Kidney tubule cell (primary cell): ENCODE measurements around the gene TRAPPC2.
"Not testable (repeated sequence)": the region's sequence is repeated elsewhere in the genome, so short reads cannot be mapped to it uniquely, and the experiment has no call there.

Source experiments
- DNase-seq: peaks from one replicate; pipeline ENCODE4 v3.0.0-alpha.2; 2018; ENCODE audit warnings: low spot score

The TRAPPC2 gene

DNA sequence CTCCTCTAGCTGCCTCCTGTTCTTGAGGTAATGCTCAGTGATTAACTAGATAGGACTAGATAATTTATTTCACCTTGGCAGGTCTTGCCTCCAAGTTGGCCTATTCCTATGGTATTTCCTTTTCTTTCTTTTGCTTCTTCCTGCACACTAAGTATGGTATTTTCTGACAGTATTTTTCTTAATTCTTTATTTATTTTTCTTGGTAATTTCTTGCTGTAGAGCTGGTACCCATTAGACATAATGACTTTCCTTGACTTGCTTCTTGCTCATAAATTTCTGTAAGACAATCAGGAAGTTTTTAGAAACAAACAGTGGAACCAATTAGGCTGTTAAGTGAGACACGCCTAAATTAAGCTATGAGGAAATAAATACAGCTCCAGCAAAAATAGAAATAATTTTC, 36.0 kb downstream of the TRAPPC2 start:
- no peak for DNase-seq

DNA sequence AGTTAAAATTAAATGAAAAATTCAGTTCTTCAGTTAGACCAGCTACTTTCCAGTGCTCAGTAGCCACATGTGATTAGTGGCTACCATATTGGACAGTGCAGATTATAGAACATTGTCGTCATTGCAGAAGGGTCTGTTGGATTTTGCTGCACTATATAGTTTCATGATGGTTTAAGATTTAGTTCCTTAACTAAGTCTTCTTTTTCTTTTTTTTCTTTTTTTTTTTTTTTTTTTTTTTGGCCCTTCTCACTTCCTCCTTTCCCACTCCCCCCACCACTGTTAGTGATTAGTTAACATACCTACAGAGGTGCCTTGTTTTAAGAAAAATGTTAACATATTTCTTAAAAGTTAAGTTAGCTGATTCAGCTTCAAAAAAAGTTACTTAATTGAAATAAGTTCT, 36.4 kb downstream of the TRAPPC2 start:
- no peak for DNase-seq

- no peak for DNase-seq
Observed at GRCh38 chrX:13697455-13697854, 37.0 kb downstream of the TRAPPC2 start.

- no peak for DNase-seq
Observed at GRCh38 chrX:13695601-13696115, 38.8 kb downstream of the TRAPPC2 start.

DNA sequence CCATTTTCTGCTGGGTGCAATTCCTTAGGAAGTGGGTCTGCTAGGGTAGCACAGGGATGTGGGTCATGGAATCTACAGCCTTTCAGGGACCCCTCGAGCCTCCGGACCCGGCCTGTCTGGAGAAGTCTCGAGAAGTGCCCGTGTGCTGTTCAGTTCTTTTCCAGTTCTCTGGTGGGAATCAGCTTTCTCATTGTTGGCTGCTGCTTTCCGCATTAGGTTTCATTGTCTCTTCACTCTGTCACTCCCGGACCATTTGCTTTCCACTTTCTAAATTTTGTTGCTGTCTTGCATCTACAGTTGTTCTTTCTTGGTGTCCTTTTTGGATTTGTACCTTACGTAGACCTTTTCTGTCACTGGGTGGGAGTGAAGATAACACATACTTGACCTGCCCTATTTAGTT, 39.4 kb downstream of the TRAPPC2 start:
- no peak for DNase-seq

GRCh38 chrX:13694359-13694758, 40.1 kb downstream of the TRAPPC2 start:
- no peak for DNase-seq

GRCh38 chrX:13693341-13693961, 41.0 kb downstream of the TRAPPC2 start:
- peak; percentile 92 for DNase-seq

GRCh38 chrX:13692771-13693231, 41.6 kb downstream of the TRAPPC2 start:
- DNase-seq, result peak; percentile 79

DNA sequence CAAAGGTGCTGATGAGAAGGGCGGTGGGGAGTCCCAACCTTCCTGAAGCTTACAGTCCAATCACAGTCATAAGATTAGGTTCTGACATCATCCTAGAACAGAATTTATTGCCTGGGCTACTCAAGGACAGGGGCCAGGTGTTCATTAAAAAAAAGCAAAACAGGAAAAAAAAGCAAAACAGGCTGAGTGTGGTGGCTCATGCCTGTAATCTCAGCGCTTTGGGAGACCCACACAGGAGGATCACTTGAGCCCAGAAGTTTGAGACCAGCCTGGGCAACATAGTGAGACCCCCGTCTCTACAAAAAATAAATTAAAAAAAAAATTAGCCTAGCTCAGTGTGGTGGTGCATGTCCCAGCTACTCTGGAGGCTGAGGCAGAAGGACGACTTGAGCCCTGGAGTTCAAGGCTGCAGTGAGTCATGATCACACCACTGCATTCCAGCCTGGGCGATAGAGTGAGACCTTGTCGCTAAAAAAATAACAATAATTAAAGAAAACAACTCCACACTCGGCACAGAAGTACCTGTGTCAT, 42.5 kb downstream of the TRAPPC2 start:
- peak; percentile 77 for DNase-seq

DNA sequence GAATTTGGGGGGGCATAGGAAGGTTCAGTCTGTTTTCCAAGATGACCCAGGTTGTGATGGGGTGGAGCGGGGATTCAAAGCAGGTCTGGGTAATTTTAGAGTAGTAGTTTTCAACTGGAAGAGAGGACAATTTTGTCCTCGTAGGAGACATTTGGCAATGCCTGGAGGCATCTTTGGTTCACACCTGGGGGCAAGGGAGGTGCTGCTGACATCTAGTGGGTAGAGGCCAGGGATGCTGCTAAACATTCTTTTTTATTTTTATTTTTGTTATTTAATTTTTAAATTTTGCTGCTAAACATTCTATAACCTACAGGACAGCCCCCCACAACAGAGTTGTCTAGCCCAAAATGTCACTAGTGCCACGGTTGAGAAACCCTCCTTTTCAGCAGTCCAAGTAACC, 43.6 kb downstream of the TRAPPC2 start:
- DNase-seq, result peak; percentile 23

- no peak for DNase-seq
Observed at GRCh38 chrX:13689741-13690211, 44.6 kb downstream of the TRAPPC2 start.

- DNase-seq, result peak; percentile 85
Observed at GRCh38 chrX:13688958-13689740, 45.3 kb downstream of the TRAPPC2 start, which contains the start of gene RAB9A. Gene RAB9A, plus strand, starts transcription at chrX:13689128. Its CDS starts 19,619 bp downstream, at chrX:13708747.

GRCh38 chrX:13688384-13688957, 45.9 kb downstream of the TRAPPC2 start:
- DNase-seq, result no peak

DNA sequence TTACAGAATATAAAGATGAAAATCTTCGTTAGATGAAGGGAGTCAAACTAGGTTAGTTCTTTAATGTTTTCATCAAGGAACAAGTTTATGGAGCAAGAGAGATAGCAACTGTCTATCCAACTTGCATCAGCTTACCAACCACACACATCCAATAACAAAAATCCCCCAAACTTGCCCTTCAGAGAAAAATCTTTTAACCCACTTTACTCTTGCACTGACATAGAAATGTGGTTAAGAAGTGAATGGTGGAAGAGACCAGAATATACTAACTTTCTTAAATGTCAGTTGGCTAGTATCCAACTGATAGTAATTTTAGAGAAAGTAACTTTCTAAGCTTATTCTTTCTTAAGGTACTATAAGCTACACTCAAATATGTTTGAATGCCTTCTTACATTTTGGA, 47.2 kb downstream of the TRAPPC2 start:
- DNase-seq, result no peak

- DNase-seq, result peak; percentile 73
Observed at GRCh38 chrX:13685126-13685763, 49.2 kb downstream of the TRAPPC2 start.

DNA sequence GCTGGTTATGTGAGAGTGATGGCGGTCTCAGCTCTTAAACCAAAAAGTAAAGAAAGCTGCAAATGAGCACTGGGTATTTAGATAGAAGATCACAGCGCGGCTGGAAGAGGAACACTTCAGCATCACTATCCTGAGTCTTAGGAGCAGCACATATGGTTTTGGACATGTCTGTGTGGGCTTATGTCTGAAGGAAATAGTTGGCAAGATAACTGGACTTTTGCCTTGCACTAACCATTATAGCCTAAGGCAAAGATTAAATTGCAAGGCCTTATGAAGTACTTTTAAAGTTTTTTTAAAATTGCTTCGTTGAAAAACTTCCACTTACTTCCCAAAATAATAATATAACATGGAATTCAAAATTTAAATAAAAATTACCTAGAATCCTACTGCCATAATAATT, 50.1 kb downstream of the TRAPPC2 start:
- no peak for DNase-seq

GRCh38 chrX:13681595-13681994, 52.8 kb downstream of the TRAPPC2 start:
- no peak for DNase-seq

GRCh38 chrX:13679700-13680099, 54.7 kb downstream of the TRAPPC2 start:
- DNase-seq, result not testable (repeated sequence)

GRCh38 chrX:13676885-13677284, 57.5 kb downstream of the TRAPPC2 start:
- DNase-seq, result no peak

- no peak for DNase-seq
Observed at GRCh38 chrX:13673016-13673415, 61.4 kb downstream of the TRAPPC2 start.

DNA sequence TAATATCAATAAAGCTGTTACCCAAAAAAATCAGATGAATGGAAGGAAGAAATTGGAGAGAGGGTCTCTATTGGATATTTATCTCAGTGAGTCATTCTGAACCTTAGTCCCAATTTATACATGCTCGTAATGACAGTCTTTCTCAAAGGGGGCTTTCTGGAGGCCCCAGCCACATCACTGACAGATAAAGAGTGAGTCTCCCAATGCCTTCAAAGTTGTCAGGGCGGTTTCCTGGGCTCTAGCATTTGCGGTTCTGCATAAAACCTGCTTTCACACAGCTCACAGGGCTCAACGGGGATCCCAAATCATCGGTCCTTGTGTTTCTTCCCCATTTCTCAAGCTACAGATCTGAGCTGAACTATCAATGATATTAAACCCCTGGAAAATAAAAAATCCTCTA, 64.2 kb downstream of the TRAPPC2 start:
- DNase-seq, result no peak

GRCh38 chrX:13669755-13670154, 64.7 kb downstream of the TRAPPC2 start:
- DNase-seq, result not testable (repeated sequence)
